ENCODE results near the gene TMTC2.

TMTC2 gene

GRCh38 chr12:83027021-83027723, 340.5 kb downstream of the TMTC2 start:
- no peak for DNase-seq

- no peak for DNase-seq
Observed at GRCh38 chr12:83031196-83031595, 344.5 kb downstream of the TMTC2 start.

- DNase-seq = no peak
Observed at GRCh38 chr12:83036847-83037246, 350.1 kb downstream of the TMTC2 start.

DNA sequence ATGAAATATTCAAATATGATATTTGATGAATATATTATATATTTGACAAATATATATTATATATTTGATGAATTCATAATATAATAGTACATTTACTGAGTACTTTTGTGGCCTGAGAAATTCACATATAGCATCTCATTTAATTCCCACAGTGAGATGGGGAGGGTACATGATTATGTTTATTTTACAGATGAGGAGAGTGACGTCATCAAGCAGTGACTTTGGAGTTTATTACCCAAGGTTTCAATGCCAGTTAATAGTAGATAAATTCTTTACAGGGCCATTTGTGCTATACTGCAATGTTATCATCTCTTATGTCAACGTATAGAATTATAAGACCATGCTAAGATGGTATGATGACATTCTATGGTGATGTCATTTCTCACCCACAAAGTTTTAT, 352.7 kb downstream of the TMTC2 start:
- no peak for DNase-seq

GRCh38 chr12:83040339-83040738, 353.6 kb downstream of the TMTC2 start:
- no peak for DNase-seq

DNA sequence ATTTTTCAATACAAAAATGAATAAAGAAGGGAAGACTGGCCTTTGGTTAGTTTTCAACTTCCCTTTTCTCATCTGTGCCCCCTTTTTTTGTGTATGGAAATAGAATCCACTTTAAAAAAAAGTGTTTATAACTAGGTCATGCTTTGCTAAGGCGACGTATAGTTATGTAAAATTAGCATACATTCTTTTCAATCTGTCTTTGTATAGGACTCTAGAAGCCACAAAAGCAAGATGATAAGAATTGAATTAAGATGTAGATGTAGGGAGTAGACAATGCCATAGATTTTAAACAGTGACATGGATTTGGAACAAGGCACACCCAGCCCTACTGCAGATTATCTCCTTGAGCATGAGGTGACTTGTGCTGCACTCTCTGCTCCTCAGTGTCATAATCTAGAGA, 354.3 kb downstream of the TMTC2 start:
- DNase-seq = no peak

DNA sequence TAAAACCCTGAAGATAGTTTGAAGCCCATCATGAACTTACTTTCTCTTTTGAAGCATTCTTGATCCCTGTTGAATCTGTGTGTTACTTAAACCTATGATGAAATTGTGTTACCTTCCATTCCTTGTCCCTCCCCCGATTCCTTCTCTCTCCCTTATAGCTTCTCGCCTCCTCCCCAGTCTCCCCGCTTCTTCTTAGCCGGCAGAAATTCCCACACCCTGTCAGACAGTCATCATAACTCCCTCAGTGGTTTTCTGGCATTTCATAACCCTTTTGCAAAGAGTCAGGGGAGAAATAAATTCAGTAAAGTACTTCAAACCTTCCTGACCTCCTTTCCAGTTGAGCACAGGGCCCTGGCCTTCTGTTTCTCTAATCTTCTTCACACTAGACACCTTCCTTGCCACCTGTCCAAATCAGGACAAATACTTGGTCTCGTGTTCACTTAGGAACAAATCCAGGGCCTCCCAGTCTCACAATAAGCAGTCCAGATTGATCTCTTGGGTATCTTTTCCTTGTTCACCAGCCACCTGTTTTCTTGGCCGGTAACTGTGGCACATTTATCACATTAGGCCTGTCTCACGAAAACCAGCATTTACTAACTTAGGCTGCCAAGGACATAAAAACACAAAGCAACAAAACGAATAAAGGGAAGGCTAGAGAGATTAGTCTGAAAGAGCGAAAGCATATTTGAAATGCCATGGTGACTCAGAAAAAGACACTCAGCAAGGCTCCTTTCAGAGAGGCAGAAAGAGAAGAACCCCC, 355.9 kb downstream of the TMTC2 start:
- no peak for DNase-seq

DNA sequence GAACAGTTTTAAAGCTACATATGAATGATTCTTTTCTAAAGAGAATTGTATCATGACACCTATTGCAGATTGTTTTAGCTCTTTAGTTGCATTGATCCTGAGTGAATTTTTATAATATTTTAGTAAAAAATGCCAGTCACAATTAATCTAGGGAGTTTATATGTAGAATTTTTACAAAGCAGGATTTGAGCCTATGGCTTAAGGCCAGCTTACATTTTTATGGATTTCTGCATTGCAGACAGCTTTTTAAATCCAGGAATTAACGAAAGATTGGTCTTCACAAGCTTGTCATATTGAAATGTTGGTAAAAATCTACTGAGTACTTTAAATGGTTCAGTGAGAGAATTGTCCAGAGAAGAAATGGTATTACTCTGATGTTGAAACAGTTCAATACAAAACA, 358.0 kb downstream of the TMTC2 start:
- DNase-seq = no peak

DNA sequence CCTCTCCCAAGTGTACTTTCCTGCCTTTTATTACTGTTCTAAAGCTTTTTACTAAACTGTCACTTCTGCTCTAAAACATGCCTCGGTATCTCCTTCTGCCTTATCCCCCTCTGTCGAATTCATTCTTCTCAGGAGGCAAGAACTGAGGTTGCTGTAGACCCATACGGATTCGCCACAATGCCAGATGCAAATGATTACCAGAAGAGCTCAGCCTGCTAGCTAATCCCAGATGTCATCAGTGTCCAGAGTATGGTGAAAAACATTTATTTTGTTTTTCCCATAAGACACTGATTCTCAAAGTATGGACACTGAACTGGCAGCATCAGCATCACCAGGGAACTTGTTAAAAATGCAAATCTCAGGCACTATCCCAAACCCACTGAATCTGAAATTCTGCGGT, 359.3 kb downstream of the TMTC2 start:
- DNase-seq = no peak

- DNase-seq = no peak
Observed at GRCh38 chr12:83049306-83049705, 362.6 kb downstream of the TMTC2 start.

- no peak for DNase-seq
Observed at GRCh38 chr12:83052890-83053541, 366.3 kb downstream of the TMTC2 start.

GRCh38 chr12:83057436-83057835, 370.7 kb downstream of the TMTC2 start:
- no peak for DNase-seq

DNA sequence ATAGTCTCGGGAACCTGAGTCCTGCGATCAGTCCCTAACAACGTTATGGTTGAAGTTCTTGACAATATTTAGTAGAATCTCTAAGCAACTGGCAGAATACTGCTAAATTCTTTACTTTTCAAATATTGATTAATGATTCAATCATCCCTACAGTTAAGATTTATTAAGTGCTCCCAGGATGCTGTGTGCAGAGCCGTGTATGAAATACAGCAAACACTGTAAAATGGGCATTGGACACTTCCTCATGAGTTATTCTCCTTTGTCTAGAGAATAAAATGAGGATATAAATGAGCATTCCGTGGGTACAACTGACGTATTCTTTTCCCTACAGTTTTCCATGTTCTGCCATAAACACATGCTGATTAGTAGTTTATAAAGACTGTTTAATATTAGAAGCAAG, 372.4 kb downstream of the TMTC2 start:
- DNase-seq = no peak

GRCh38 chr12:83065562-83065961, 378.9 kb downstream of the TMTC2 start:
- DNase-seq = no peak

GRCh38 chr12:83067981-83068380, 381.3 kb downstream of the TMTC2 start:
- no peak for DNase-seq

GRCh38 chr12:83074358-83074894, 387.7 kb downstream of the TMTC2 start:
- no peak for DNase-seq

DNA sequence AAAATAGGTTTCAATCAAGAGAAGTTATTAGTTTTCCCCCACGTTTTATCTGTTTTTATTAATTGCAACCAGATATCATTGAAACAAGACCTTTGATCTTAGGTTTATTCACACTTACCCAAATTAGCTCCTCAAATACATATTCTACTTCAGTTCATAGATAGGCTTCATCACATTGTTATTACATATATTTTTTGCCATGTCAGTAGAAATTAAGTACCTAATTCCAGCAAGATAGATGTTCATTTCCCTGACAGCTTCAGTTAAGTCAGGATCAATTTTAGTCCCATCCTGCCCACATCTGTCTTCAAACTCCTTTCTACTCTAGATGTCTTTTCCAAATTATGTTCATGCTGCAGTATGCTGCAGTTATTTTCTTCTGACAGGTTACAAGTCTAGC, 388.8 kb downstream of the TMTC2 start:
- DNase-seq = no peak

GRCh38 chr12:83077041-83077440, 390.3 kb downstream of the TMTC2 start:
- no peak for DNase-seq

DNA sequence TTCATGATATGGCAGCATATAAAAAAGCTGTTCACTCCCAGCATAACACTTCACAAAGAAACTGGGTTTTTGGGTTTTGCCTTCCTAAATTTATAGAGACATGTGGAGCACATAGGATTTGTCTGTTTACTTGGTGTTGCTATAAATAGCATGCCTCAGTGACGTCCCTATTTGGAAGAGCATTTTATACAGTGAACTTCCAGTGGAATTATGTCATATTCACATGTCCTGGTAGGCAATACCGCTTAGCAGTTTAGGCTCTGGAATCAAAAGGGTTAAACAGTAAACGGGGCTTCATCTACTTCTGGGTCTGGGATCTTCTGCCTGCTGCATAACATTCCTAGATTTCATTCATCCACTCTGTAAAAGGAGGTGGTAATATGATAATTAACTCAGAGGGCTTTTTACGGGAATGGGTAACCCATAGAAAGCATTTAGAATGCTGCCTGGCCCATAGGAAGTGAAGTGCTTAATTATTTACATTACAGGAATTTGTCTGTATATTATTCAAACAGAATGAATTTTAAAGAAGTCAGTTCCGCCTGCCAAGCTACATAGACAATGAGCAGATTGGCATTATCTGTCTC, 396.1 kb downstream of the TMTC2 start:
- DNase-seq = no peak

GRCh38 chr12:83083616-83084015, 396.9 kb downstream of the TMTC2 start:
- no peak for DNase-seq

- DNase-seq = no peak
Observed at GRCh38 chr12:83084516-83085234, 398.0 kb downstream of the TMTC2 start.

GRCh38 chr12:83086023-83086422, 399.3 kb downstream of the TMTC2 start:
- DNase-seq = no peak

DNA sequence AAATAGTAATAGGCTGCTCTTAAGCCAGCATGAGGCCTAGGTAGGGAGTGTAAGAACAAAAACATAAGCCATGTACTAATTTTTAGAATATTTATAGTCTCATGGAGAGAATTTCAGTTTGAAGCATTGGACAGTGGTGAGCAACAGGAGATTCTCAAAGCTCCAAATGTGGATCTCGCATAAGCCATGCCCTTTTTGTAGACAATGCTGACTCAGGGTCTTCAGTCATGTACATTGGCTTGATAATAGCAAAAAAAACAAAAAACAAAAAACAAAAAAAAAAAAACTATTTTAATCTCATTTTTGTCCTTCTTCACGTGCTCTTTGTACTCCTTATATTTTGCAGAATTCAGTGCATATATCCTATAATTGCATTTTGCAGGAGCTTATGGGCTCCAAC, 402.9 kb downstream of the TMTC2 start:
- no peak for DNase-seq

All from GDM1 (cell line).